Measurements from ENCODE around the gene TRMT10B. TPM values are rescaled to one million over a fixed set of nuclear protein-coding genes. Genes with fewer than 3 reads are reported as not detected.
"Not testable (repeated sequence)": the region's sequence is repeated elsewhere in the genome, so short reads cannot be mapped to it uniquely, and the experiment has no call there.

The TRMT10B gene
- total RNA-seq, 1 donor from 2014 or later, result 2.1 TPM

- H3K4me3 ChIP-seq (ENCODE audit: low read depth, low read length), result no peak overlapping the region
- no peak for TF ChIP-seq CTCF (conservative IDR thresholded peaks at IDR 0.05; ENCODE audit: low read depth, low read length)
- DNase-seq (ENCODE audit: low read depth), result no peak
Observed at GRCh38 chr9:37749129-37749528, 4.5 kb upstream of the TRMT10B start.

- TF ChIP-seq CTCF (conservative IDR thresholded peaks at IDR 0.05; ENCODE audit: low read depth, low read length), result no peak
- no peak for DNase-seq (ENCODE audit: low read depth)
- no peak overlapping the region for H3K4me3 ChIP-seq (ENCODE audit: low read depth, low read length)
Observed at GRCh38 chr9:37751186-37751585, 2.4 kb upstream of the TRMT10B start.

GRCh38 chr9:37751704-37752103 lies 1.9 kb upstream of the TRMT10B start:
- H3K4me3 ChIP-seq (ENCODE audit: low read depth, low read length); DNase-seq (ENCODE audit: low read depth): not testable (repeated sequence)

- not testable (repeated sequence) for DNase-seq (ENCODE audit: low read depth); H3K4me3 ChIP-seq (ENCODE audit: low read depth, low read length)
Observed at GRCh38 chr9:37752112-37752511, 1.5 kb upstream of the TRMT10B start.

- H3K4me3 ChIP-seq (ENCODE audit: low read depth, low read length), result peak overlapping the region; percentile 96
- no peak for TF ChIP-seq CTCF (conservative IDR thresholded peaks at IDR 0.05; ENCODE audit: low read depth, low read length)
- no peak for DNase-seq (ENCODE audit: low read depth)
Observed at GRCh38 chr9:37752642-37753488, 740 bp upstream of the TRMT10B start.

DNA sequence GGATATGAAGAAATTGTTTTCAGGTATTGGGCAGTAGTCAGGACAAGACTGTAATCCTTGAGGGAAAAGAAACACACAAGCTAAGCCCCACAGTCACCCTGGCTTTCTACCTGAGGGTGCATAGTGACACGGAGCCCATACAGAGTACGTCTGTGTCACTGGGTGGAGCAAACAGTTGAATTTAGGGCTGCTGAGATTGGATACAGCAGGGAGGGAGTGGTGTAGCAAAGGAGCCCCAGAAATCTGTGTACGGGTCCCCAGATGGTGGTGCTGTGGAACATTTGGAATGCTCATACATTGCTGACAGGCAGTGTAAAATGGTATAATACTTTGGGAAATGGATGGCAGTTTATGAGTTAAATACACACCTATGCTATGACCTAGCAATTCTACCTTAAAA lies 5.1 kb downstream of the TRMT10B start:
- no peak for DNase-seq (ENCODE audit: low read depth)
- TF ChIP-seq CTCF (conservative IDR thresholded peaks at IDR 0.05; ENCODE audit: low read depth, low read length), result no peak
- H3K4me3 ChIP-seq (ENCODE audit: low read depth, low read length), result no peak overlapping the region

GRCh38 chr9:37760416-37761161 lies 7.0 kb downstream of the TRMT10B start:
- no peak for TF ChIP-seq CTCF (conservative IDR thresholded peaks at IDR 0.05; ENCODE audit: low read depth, low read length)

GRCh38 chr9:37761511-37761910 lies 7.9 kb downstream of the TRMT10B start:
- TF ChIP-seq CTCF (conservative IDR thresholded peaks at IDR 0.05; ENCODE audit: low read depth, low read length), result no peak
- peak; percentile 37 for DNase-seq (ENCODE audit: low read depth)
- H3K4me3 ChIP-seq (ENCODE audit: low read depth, low read length), result no peak overlapping the region

More at GRCh38 chr9:37760416-37761161, 7.0 kb downstream of the TRMT10B start:
- DNase-seq (ENCODE audit: low read depth), result peak; percentile 50
- H3K4me3 ChIP-seq (ENCODE audit: low read depth, low read length), result no peak overlapping the region

- H3K4me3 ChIP-seq (ENCODE audit: low read depth, low read length), result not testable (repeated sequence)
Observed at GRCh38 chr9:37765263-37765662, 11.7 kb downstream of the TRMT10B start.

More at GRCh38 chr9:37765263-37765662, 11.7 kb downstream of the TRMT10B start:
- not testable (repeated sequence) for DNase-seq (ENCODE audit: low read depth)

All from epithelial cell of proximal tubule (primary cell).